ENCODE results near the gene HDDC2. TPM values are rescaled to one million over a fixed set of nuclear protein-coding genes. Genes with fewer than 3 reads are reported as not detected.

Gene HDDC2
- total RNA-seq, 1 donor from 2014 or later, result 55.4 TPM

DNA sequence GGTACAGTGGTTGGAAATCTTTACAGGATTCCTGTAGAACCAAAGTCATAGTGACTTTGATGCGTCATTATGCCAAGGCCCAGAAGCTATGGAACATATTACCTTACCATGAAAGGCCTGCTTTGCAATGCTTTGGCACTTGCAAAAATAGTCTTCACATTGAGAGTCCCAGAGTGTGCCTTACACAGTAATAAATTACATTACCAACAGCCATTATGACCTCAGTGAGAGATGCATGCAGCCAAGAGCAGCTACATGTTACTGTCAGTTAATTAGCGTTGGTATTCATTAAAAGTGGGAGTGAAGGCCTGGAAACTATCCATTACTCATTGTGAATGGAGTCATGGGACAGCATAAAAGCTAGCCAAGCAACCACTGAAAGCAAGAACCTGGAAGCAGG lies 39.2 kb upstream of the HDDC2 start:
- no peaks in the 10 kb centered on the region for H3K27me3 Mint-ChIP-seq (ENCODE audit: unreplicated experiment)
- no peaks in the 10 kb centered on the region for H3K36me3 Mint-ChIP-seq (ENCODE audit: unreplicated experiment)
- no peak overlapping the region for H3K27ac Mint-ChIP-seq (ENCODE audit: unreplicated experiment)
- TF ChIP-seq, protein P1, sequence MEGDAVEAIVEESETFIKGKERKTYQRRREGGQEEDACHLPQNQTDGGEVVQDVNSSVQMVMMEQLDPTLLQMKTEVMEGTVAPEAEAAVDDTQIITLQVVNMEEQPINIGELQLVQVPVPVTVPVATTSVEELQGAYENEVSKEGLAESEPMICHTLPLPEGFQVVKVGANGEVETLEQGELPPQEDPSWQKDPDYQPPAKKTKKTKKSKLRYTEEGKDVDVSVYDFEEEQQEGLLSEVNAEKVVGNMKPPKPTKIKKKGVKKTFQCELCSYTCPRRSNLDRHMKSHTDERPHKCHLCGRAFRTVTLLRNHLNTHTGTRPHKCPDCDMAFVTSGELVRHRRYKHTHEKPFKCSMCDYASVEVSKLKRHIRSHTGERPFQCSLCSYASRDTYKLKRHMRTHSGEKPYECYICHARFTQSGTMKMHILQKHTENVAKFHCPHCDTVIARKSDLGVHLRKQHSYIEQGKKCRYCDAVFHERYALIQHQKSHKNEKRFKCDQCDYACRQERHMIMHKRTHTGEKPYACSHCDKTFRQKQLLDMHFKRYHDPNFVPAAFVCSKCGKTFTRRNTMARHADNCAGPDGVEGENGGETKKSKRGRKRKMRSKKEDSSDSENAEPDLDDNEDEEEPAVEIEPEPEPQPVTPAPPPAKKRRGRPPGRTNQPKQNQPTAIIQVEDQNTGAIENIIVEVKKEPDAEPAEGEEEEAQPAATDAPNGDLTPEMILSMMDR (IDR thresholded peaks at IDR 0.05; ENCODE audit: partially characterized antibody, unreplicated experiment), result no peak
- DNase-seq, result no peak
- no peak overlapping the region for H3K4me3 Mint-ChIP-seq (ENCODE audit: unreplicated experiment)
- H3K9me3 Mint-ChIP-seq (ENCODE audit: unreplicated experiment), result no peaks in the 10 kb centered on the region
- H3K4me1 Mint-ChIP-seq (ENCODE audit: low read depth, unreplicated experiment), result peaks cover under 1% of the 10 kb centered on the region

DNA sequence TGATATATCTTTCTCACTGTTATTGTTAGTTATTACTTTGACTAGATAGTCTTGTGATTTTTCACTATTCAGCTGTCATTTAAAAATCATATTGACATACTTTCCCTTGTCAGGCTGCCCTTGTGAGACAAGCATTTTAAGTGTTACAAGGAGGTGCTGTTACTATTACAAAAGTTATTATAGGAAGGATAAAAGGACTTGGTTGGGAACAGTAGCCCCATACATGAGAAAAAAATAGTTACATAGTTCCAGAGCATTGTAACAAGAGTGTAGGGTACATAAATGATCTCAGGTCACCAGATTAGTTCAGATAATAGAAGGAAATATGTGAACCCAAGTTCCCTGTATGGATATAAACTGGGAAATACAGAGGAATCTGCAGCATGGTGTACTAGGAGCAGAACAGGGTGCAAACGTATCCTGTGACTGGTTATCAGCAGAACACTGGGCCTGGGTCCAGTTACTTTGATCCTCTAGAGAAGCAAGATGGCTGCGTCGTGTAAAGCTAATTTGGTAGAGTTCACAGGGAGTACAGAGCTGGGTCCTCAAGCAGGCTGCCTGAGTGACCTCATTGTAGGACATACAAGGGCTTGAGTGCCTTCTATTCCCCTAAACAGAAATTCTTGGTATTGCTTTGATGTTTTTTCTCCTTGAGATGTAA lies 38.5 kb upstream of the HDDC2 start:
- DNase-seq, result no peak
- Mint-ChIP-seq H3K27ac (ENCODE audit: unreplicated experiment) (no peak overlapping the region), H3K4me3 (ENCODE audit: unreplicated experiment) (no peak overlapping the region), H3K4me1 (ENCODE audit: low read depth, unreplicated experiment) (no peaks in the 10 kb centered on the region), H3K27me3 (ENCODE audit: unreplicated experiment) (no peaks in the 10 kb centered on the region), H3K36me3 (ENCODE audit: unreplicated experiment) (no peaks in the 10 kb centered on the region), H3K9me3 (ENCODE audit: unreplicated experiment) (no peaks in the 10 kb centered on the region)
- TF ChIP-seq, protein P1 (IDR thresholded peaks at IDR 0.05; ENCODE audit: partially characterized antibody, unreplicated experiment), result no peak

GRCh38 chr6:125339653-125340052 lies 37.9 kb upstream of the HDDC2 start:
- H3K36me3 Mint-ChIP-seq (ENCODE audit: unreplicated experiment), result no peaks in the 10 kb centered on the region
- no peaks in the 10 kb centered on the region for H3K27me3 Mint-ChIP-seq (ENCODE audit: unreplicated experiment)
- H3K4me3 Mint-ChIP-seq (ENCODE audit: unreplicated experiment), result no peak overlapping the region
- no peak for DNase-seq
- H3K4me1 Mint-ChIP-seq (ENCODE audit: low read depth, unreplicated experiment), result no peaks in the 10 kb centered on the region
- H3K27ac Mint-ChIP-seq (ENCODE audit: unreplicated experiment), result no peak overlapping the region
- TF ChIP-seq, protein P1 (IDR thresholded peaks at IDR 0.05; ENCODE audit: partially characterized antibody, unreplicated experiment), result no peak
- H3K9me3 Mint-ChIP-seq (ENCODE audit: unreplicated experiment), result no peaks in the 10 kb centered on the region

GRCh38 chr6:125338381-125338780 lies 36.6 kb upstream of the HDDC2 start:
- no peaks in the 10 kb centered on the region for H3K9me3 Mint-ChIP-seq (ENCODE audit: unreplicated experiment)
- no peak for DNase-seq
- H3K4me3 Mint-ChIP-seq (ENCODE audit: unreplicated experiment), result no peak overlapping the region
- H3K36me3 Mint-ChIP-seq (ENCODE audit: unreplicated experiment), result no peaks in the 10 kb centered on the region
- TF ChIP-seq, protein P1 (IDR thresholded peaks at IDR 0.05; ENCODE audit: partially characterized antibody, unreplicated experiment), result no peak
- H3K27ac Mint-ChIP-seq (ENCODE audit: unreplicated experiment), result no peak overlapping the region
- H3K4me1 Mint-ChIP-seq (ENCODE audit: low read depth, unreplicated experiment), result no peaks in the 10 kb centered on the region
- H3K27me3 Mint-ChIP-seq (ENCODE audit: unreplicated experiment), result no peaks in the 10 kb centered on the region

GRCh38 chr6:125337706-125338105 lies 35.9 kb upstream of the HDDC2 start:
- Mint-ChIP-seq H3K36me3 (ENCODE audit: unreplicated experiment) (no peaks in the 10 kb centered on the region), H3K27ac (ENCODE audit: unreplicated experiment) (no peak overlapping the region), H3K4me3 (ENCODE audit: unreplicated experiment) (no peak overlapping the region), H3K4me1 (ENCODE audit: low read depth, unreplicated experiment) (no peaks in the 10 kb centered on the region), H3K27me3 (ENCODE audit: unreplicated experiment) (no peaks in the 10 kb centered on the region), H3K9me3 (ENCODE audit: unreplicated experiment) (no peaks in the 10 kb centered on the region)
- TF ChIP-seq, protein P1 (IDR thresholded peaks at IDR 0.05; ENCODE audit: partially characterized antibody, unreplicated experiment), result no peak
- DNase-seq, result no peak
